DOHH2 (cell line): ENCODE measurements around the gene RHO.

Experiments used
- EZH2phosphoT487 ChIP-seq: fragments of 200-600 bp; sonication (generic); IDR thresholded peaks from 2 replicates; pipeline ENCODE4 v1.6.1; 2017; ENCODE audit warnings: borderline replicate concordance, mild to moderate bottlenecking, antibody characterized with exemption, low read length, moderate library complexity, mixed read lengths
- TF ChIP-seq, protein P1 (sequence below): fragments of 200-600 bp; sonication (generic); IDR thresholded peaks from one replicate; pipeline ENCODE4 v1.5.1; 2014; ENCODE audit warnings: antibody characterized with exemption, mild to moderate bottlenecking, low read depth, low read length; ENCODE audit not compliant: poor library complexity, severe bottlenecking

DNA sequence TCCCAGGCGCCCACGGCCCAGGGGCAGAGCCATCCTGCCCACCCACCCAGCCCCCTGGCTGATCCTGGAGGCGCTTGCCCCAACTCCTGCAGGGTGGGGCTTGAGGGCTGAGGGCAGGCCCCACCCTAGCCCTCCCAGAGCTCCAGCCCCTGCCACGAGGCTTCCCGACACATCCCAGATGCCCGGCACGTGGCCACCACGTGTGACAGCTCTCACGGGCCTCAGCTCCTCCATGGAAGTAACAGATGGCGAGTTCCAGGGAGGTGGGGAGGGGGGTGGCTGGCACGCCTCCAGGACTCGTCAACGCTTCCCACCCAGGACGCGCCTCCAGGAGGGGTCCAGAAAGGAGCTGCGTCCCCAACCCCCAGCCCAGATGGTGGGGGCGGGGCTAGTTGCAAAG lies 48.9 kb downstream of the RHO start:
- TF ChIP-seq, protein P1, sequence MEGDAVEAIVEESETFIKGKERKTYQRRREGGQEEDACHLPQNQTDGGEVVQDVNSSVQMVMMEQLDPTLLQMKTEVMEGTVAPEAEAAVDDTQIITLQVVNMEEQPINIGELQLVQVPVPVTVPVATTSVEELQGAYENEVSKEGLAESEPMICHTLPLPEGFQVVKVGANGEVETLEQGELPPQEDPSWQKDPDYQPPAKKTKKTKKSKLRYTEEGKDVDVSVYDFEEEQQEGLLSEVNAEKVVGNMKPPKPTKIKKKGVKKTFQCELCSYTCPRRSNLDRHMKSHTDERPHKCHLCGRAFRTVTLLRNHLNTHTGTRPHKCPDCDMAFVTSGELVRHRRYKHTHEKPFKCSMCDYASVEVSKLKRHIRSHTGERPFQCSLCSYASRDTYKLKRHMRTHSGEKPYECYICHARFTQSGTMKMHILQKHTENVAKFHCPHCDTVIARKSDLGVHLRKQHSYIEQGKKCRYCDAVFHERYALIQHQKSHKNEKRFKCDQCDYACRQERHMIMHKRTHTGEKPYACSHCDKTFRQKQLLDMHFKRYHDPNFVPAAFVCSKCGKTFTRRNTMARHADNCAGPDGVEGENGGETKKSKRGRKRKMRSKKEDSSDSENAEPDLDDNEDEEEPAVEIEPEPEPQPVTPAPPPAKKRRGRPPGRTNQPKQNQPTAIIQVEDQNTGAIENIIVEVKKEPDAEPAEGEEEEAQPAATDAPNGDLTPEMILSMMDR = no peak
- no peak for TF ChIP-seq EZH2phosphoT487
